CD4-positive, alpha-beta T cell (primary cell): ENCODE results near the gene FHOD3. TPM values are rescaled to one million over a fixed set of nuclear protein-coding genes. Genes with fewer than 3 reads are reported as not detected.

Experiments
- ATAC-seq: fragments of 200-7000 bp; cut with Tn5 transposase; one replicate; pipeline ENCODE4 v1.10.0; 2022; ENCODE audit warnings: mild to moderate bottlenecking; ENCODE audit not compliant: poor library complexity
- CTCF ChIA-PET: fragments of 350-600 bp; sonication (Branson Sonifier 250); formaldehyde crosslinking; loops from one replicate; lab custom pipeline; 2021; ENCODE audit warnings: antibody characterized with exemption, inconsistent platforms; lab: Charles Lee
- POLR2A ChIA-PET: fragments of 350-600 bp; sonication (Branson Sonifier 250); formaldehyde crosslinking; loops from one replicate; lab custom pipeline; 2021; ENCODE audit warnings: antibody characterized with exemption, inconsistent platforms; lab: Charles Lee
- DNase-seq, 14 experiments: peaks; one replicate each; pipeline ENCODE4 v3.0.0-alpha.2; 2013 to 2020; ENCODE audit warnings: mixed read lengths in 2 of 14
- H3K27ac ChIP-seq, 2 donors: one replicate each; pipeline versions ENCODE4 v1.5.1 to v1.7.0; 2013; ENCODE audit warnings: low read length in 2 of 2, low read depth in 1 of 2, mild to moderate bottlenecking in 1 of 2
- H3K27me3 ChIP-seq, 2 experiments: 1 replicate in 1 of 2; 2 replicates in 1 of 2; pipeline versions ENCODE4 v1.6.1 to v1.7.0; 2013; ENCODE audit warnings: low read length in 2 of 2, control low read depth in 1 of 2, mild to moderate bottlenecking in 1 of 2, moderate library complexity in 1 of 2; ENCODE audit not compliant: insufficient read depth in 2 of 2, control insufficient read depth in 1 of 2
- H3K36me3 ChIP-seq: one replicate; pipeline ENCODE4 v1.6.1; 2013; ENCODE audit warnings: low read length, control low read depth; ENCODE audit not compliant: insufficient read depth
- H3K4me1 ChIP-seq: one replicate; pipeline ENCODE4 v1.6.1; 2013; ENCODE audit warnings: low read length, control low read depth; ENCODE audit not compliant: insufficient read depth
- H3K4me3 ChIP-seq: one replicate; pipeline ENCODE4 v1.5.1; 2013; ENCODE audit warnings: mild to moderate bottlenecking, low read length, moderate library complexity
- H3K9me3 ChIP-seq, 2 experiments: 1 replicate in 1 of 2; 2 replicates in 1 of 2; pipeline versions ENCODE4 v1.6.1 to v1.7.0; 2013; ENCODE audit warnings: low read length in 2 of 2, mild to moderate bottlenecking in 2 of 2, control low read depth in 1 of 2, moderate library complexity in 1 of 2; ENCODE audit not compliant: control insufficient read depth in 1 of 2, insufficient read depth in 1 of 2
- H3K27ac Mint-ChIP-seq: one replicate; pipeline ENCODE4 v1.8.0; 2020; ENCODE audit warnings: mixed read lengths
- H3K27me3 Mint-ChIP-seq: one replicate; pipeline ENCODE4 v1.8.0; 2021; ENCODE audit warnings: mixed read lengths
- H3K36me3 Mint-ChIP-seq: one replicate; pipeline ENCODE4 v1.8.0; 2021; ENCODE audit warnings: low read depth, mixed read lengths
- H3K4me1 Mint-ChIP-seq: one replicate; pipeline ENCODE4 v1.8.0; 2021; ENCODE audit warnings: low read depth, mixed read lengths
- H3K4me3 Mint-ChIP-seq: one replicate; pipeline ENCODE4 v1.8.0; 2020; ENCODE audit warnings: mild to moderate bottlenecking, mixed read lengths
- H3K9me3 Mint-ChIP-seq: one replicate; pipeline ENCODE4 v1.8.0; 2020; ENCODE audit warnings: mixed read lengths
- CTCF ChIP-seq: fragments of 200-600 bp; IDR thresholded peaks from one replicate; pipeline ENCODE4 v1.8.0; 2022; ENCODE audit warnings: antibody characterized with exemption, mild to moderate bottlenecking
- intact Hi-C, 2 experiments: fragments of 100-400 bp; cut with DNase I in 1 of 2; cut with micrococcal nuclease in 1 of 2; formaldehyde crosslinking; loops; one replicate each; pipeline versions ENCODE4 v1.15.1 to v1.9.0; 2023 to 2025; cut with DNase I, micrococcal nuclease
- total RNA-seq, 174 experiments: library from RNA in 2 of 174; stranded (reverse) in 2 of 174; gene quantifications; one replicate each; pipeline ENCODE4 v1.2.3 and lab custom pipeline; 2021 to 2026

FHOD3 gene
- total RNA-seq, 2 experiments from 2014 or later, result not detected

- Histone ChIP-seq H3K4me1 (no peaks in the 10 kb centered on the region), H3K4me3 (no peak overlapping the region), H3K27ac (no peak overlapping the region), H3K27me3 (peaks cover 18 to 40% of the 10 kb centered on the region in 2 experiments), H3K9me3 (peaks cover 0 to 5% of the 10 kb centered on the region in 2 experiments), H3K36me3 (no peaks in the 10 kb centered on the region)
- Mint-ChIP-seq H3K27ac (no peak overlapping the region), H3K36me3 (no peaks in the 10 kb centered on the region), H3K9me3 (no peaks in the 10 kb centered on the region), H3K4me3 (no peak overlapping the region), H3K27me3 (peaks cover 68% of the 10 kb centered on the region), H3K4me1 (no peaks in the 10 kb centered on the region)
- ChIA-PET CTCF (no interaction called here), POLR2A (no interaction called here)
- TF ChIP-seq CTCF, result no peak
- ATAC-seq (no peak), DNase-seq (no peak)
- intact Hi-C loops, result no loop called here
These were observed 28.3 kb downstream of the FHOD3 start for GRCh38 chr18:36325846-36326245.

- H3K4me1 Mint-ChIP-seq, result no peaks in the 10 kb centered on the region
- intact Hi-C loops, result no loop called here
- Histone ChIP-seq H3K27ac (no peak overlapping the region), H3K36me3 (no peaks in the 10 kb centered on the region), H3K27me3 (peaks cover 18 to 38% of the 10 kb centered on the region in 2 experiments), H3K9me3 (peaks cover 0 to 5% of the 10 kb centered on the region in 2 experiments), H3K4me1 (no peaks in the 10 kb centered on the region), H3K4me3 (no peak overlapping the region)
- ATAC-seq (no peak), DNase-seq (no peak)
- no peaks in the 10 kb centered on the region for H3K36me3 Mint-ChIP-seq
- H3K4me3 Mint-ChIP-seq, result no peak overlapping the region
- POLR2A ChIA-PET, result no interaction called here
- no peak overlapping the region for H3K27ac Mint-ChIP-seq
- CTCF ChIA-PET, result no interaction called here
- no peaks in the 10 kb centered on the region for H3K9me3 Mint-ChIP-seq
- peaks cover 66% of the 10 kb centered on the region for H3K27me3 Mint-ChIP-seq
- TF ChIP-seq CTCF, result no peak
These were observed 29.3 kb downstream of the FHOD3 start for GRCh38 chr18:36326771-36327170.

- Mint-ChIP-seq H3K36me3 (no peaks in the 10 kb centered on the region), H3K27ac (no peak overlapping the region), H3K4me1 (no peaks in the 10 kb centered on the region), H3K4me3 (no peak overlapping the region), H3K9me3 (no peaks in the 10 kb centered on the region), H3K27me3 (peaks cover 62% of the 10 kb centered on the region)
- Histone ChIP-seq H3K4me3 (no peak overlapping the region), H3K4me1 (no peaks in the 10 kb centered on the region), H3K9me3 (peaks cover 0 to 4% of the 10 kb centered on the region in 2 experiments), H3K27me3 (peaks cover 16 to 34% of the 10 kb centered on the region in 2 experiments), H3K36me3 (no peaks in the 10 kb centered on the region), H3K27ac (no peak overlapping the region)
- CTCF ChIA-PET, result no interaction called here
- ATAC-seq (no peak), DNase-seq (no peak)
- no peak for TF ChIP-seq CTCF
- POLR2A ChIA-PET, result no interaction called here
- intact Hi-C loops, result no loop called here
These were observed 30.1 kb downstream of the FHOD3 start for GRCh38 chr18:36327352-36328316.
